Caki2 (cell line): ENCODE results near the gene CLDN10. TPM values are rescaled to one million over a fixed set of nuclear protein-coding genes. Genes with fewer than 3 reads are reported as not detected.

Source experiments
- DNase-seq: peaks from one replicate; pipeline ENCODE4 v3.0.0-alpha.2; 2015; ENCODE audit warnings: low read depth
- in situ Hi-C: cut with HindIII; loops from 2 replicates; pipeline ENCODE4 v1.10.0; 2016; ENCODE audit warnings: low sequenced_read_pairs, low pct_unique_long_range_greater_than_20kb, mixed read lengths
- total RNA-seq: library from RNA; depleted of rRNA; stranded (reverse); fragments of >200 nt; shearing (Covaris generic); gene quantifications from 2 replicates; pipeline ENCODE4 v1.2.3, GENCODE V29; 2014; ENCODE audit warnings: low replicate concordance

Gene CLDN10
- total RNA-seq, 1 experiment from 2014 or later: not detected

DNA sequence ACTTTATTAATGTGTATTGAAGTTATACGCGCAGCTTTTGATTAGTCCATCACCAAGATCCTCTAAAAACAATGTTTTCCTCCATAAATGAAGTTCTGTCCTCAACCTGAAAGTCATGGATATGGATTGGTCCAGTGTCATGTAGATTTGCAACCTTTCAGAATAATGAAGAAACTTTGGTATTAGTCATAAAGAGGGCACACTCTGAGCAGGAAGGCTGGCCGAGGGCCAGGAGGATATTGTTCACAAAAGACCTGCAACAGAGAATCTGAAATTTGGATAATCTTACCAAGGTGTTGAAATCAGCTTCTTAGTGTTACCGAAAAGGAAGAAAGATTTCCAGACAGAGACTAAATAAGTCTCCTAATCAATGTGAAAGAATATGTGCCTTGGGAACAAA is 20.7 kb downstream of the CLDN10 start:
- no peak for DNase-seq
- in situ Hi-C loops: no loop called here

GRCh38 chr13:95579303-95579702 is 26.8 kb downstream of the CLDN10 start:
- in situ Hi-C loops: no loop called here
- DNase-seq: no peak

- in situ Hi-C loops: no loop called here
- no peak for DNase-seq
Measured at GRCh38 chr13:95585867-95586266, 33.3 kb downstream of the CLDN10 start.

DNA sequence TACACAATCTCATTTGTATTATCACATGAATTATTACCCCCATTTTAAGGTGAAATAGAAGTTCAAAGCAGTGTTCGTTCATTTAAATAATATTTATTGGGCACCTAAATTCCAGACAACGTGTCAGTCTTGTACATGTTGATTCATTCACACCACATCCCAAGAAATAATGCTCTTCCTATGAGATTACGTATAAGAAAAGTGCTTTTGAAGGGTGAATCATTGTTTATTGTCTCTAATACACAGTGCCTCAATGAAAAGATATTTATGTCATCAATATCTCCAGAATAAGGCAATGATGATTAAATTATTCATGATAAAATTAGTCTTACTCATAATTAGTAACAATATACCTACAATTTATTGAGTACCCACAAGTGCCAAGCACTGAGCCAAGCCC is 35.6 kb downstream of the CLDN10 start:
- in situ Hi-C loops: no loop called here

DNA sequence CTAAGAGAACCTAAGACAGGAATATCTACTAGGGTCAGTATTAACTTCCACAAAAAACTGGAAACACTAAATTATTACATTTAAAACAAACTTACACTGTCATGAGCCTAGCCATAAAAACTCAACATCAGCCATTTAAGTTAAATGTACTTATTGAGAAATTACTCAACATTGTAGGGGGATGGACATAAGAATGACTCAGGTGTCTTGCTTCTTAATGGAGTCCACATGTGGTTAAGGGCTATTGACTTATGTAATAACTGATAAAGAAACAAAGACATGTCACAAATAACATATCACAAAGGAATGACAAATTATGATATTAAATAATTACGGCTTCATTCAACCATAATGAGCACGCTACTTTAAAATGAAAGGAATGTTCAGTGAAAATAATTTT is 36.2 kb downstream of the CLDN10 start:
- no peak for DNase-seq
- in situ Hi-C loops: no loop called here

More for the DNA sequence above, 35.6 kb downstream of the CLDN10 start:
- no peak for DNase-seq

GRCh38 chr13:95593462-95593861 is 40.9 kb downstream of the CLDN10 start:
- in situ Hi-C loops: no loop called here

GRCh38 chr13:95596701-95597100 is 44.2 kb downstream of the CLDN10 start:
- DNase-seq: no peak
- in situ Hi-C loops: no loop called here

More at GRCh38 chr13:95593462-95593861, 40.9 kb downstream of the CLDN10 start:
- DNase-seq: no peak

- in situ Hi-C loops: no loop called here
- DNase-seq: no peak
Measured at GRCh38 chr13:95601216-95601615, 48.7 kb downstream of the CLDN10 start.

- in situ Hi-C loops: no loop called here
- no peak for DNase-seq
Measured at GRCh38 chr13:95601906-95602305, 49.4 kb downstream of the CLDN10 start.

DNA sequence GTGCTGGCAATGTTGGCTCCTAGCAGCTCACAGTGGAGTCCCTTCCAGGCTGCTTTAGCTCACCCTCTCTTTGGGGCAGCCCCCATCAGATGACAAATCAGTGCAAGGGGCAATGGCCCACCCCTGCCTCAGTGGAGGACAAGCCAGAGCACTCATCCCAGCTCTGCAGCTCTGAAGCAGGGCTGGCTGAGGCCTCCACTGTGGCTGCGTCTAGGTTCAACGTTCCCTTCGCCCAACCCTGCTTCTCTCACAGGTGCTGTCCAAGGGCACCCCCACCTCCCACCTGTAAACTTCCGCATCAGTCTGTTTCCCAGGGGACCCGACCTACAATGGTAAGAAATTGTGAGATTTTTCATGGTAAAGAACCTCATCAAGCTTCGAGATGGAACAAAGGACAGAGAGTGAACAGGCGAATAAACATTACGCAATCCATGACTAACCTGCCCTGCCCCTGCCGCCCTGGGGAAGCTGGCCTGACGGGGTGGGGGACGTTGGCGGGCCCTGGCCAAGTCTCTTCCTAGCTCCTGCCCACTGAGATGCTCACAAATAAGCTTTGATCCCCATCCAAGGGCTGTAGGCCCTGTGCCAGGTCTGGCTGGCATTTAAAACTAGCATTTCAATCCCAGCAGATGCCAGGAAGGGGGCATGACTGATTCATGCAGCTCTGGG is 51.5 kb downstream of the CLDN10 start:
- peak; percentile 75 for DNase-seq
- in situ Hi-C loops: no loop called here

- no peak for DNase-seq
- in situ Hi-C loops: no loop called here
Measured at GRCh38 chr13:95604556-95604915, 52.0 kb downstream of the CLDN10 start.

DNA sequence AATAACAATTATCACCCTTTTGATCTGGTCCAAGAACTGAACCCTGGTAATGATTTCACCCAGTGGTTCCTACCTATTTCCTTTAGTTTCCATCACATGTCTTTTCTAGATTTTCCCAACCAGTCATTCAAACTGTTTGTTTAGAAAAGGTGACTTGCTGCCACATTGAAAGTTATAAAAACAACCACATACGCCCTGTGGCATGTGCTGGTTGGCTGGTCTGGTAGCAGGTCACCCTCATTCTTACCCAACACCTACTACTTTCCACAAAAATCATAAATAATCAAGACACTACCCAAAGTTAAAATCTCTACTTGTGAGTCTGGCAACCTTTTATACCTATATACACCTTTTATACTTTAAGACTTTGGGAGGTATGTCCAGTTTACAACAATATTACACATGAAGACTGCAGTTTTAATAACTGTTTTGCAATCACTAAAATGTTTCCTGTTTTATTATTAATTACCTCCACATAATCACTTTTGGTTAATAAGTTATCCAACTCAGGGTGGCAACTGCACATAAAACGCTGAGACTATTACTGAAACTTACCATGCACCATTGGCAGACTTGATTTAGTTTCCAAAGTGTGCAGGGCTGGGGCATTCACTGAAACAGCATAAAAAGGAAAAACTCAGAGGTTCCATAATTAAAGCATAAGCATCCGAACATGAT is 53.1 kb downstream of the CLDN10 start:
- in situ Hi-C loops: no loop called here
- peak; percentile 84 for DNase-seq

- in situ Hi-C loops: no loop called here
- peak; percentile 63 for DNase-seq
Measured at GRCh38 chr13:95607366-95607765, 54.8 kb downstream of the CLDN10 start.

DNA sequence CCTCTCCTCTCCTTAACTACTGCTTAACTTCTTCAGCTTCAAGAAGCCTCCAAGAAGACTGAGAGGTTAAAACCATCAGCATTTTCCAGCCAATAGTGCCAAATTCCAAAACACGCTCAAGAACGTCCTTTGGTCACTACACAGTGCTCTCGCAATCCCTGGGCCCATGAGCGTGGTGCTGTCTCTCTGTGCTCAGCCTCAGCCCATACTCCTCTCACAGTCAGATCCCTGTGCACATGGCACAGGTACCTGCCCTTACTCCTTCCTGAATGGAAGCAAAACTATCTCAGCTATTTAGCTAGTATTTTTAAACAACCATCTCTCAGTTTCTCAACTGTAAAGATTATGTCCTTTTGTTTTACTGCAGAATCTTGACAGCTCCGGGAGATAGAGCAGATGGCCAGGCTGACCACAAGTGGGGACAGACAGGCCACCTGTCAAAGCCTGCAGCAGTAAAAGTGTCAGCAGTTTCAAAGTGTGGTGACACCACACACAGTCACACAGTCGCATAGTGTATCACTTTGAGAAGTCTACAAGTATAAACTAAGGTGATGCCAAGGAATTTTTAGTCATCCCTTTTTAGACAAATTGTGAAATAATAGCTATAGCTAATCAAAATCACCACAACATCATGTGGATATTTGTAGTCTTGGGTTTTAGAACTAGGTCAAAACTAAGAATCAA is 56.3 kb downstream of the CLDN10 start:
- in situ Hi-C loops: no loop called here
- no peak for DNase-seq

DNA sequence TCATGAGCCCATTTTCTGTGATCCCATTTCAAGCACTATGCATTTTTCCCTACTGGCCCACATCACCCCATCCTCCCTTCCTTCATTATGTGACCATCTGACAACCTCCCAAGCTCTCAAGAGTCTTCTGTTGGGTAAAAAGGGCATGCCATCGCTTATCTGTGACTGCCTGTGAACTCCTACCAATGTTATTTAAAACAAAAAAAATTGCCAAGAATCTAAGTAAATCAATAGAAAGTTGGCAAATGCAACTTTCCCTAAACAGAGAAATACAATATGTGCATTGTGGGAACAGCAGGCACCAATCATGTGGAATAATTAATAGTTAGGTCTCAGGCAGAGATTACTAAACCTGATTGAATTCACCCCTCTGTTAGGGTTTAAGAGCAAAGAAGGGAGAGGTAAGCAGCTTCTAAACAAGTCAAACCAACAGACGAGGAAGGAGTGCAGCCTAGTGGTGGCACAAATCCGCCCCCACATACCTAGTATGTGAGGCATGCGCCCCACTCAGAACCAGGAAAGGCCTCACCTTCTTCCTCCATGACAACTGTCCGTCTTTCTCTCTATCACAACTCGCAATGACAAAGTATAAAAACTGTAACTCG is 62.2 kb downstream of the CLDN10 start:
- no peak for DNase-seq
- in situ Hi-C loops: no loop called here

- in situ Hi-C loops: no loop called here
Measured at GRCh38 chr13:95615539-95615938, 63.0 kb downstream of the CLDN10 start.

GRCh38 chr13:95620030-95620824 is 67.7 kb downstream of the CLDN10 start:
- in situ Hi-C loops: no loop called here
- no peak for DNase-seq

More at GRCh38 chr13:95615539-95615938, 63.0 kb downstream of the CLDN10 start:
- no peak for DNase-seq

GRCh38 chr13:95620825-95621498 is 68.4 kb downstream of the CLDN10 start:
- in situ Hi-C loops: no loop called here
- DNase-seq: no peak
